ENCODE results near the gene PTPRJ. TPM values are rescaled to one million over a fixed set of nuclear protein-coding genes. Genes with fewer than 3 reads are reported as not detected.

The PTPRJ gene
- total and polyA plus RNA-seq, 9 of the 15 experiments (the other 6 are each of a cell fraction or from before 2014, with no cell fraction given) = 0.56 to 10.7 (median 4.8) TPM

GRCh38 chr11:48109046-48109666, 128.8 kb downstream of the PTPRJ start:
- no peak overlapping the region; the same call in 1 of the 2 replicates for H3K4me2 ChIP-seq (ENCODE audit: insufficient read depth, low read length)
- H3K79me2 ChIP-seq (ENCODE audit: control insufficient read depth, insufficient read depth, low read length) = no peaks in the 10 kb centered on the region
- H3K36me3 ChIP-seq (ENCODE audit: control insufficient read depth, insufficient read depth, low read length) = no peaks in the 10 kb centered on the region
- H3K9me3 ChIP-seq (replicated peaks; ENCODE audit: control insufficient read depth, insufficient read depth, low read depth, low read length) = no peaks in the 10 kb centered on the region
- 60% methylated on average over 5 of the region's 5 CpGs for WGBS (ENCODE audit: insufficient coverage, low coverage, missing lambda C conversion rate)
- ChIA-PET POLR2A (interaction anchor here (0.6 to 0.9 kb wide), 2 partner anchors 9 to 199 kb away, joined by 3 read pairs; no protein-coding TSS in a partner anchor), CTCF (ENCODE audit: low intra/inter-chr PET ratio) (interaction anchor here (0.9 to 5.8 kb wide), 5 partner anchors 10 to 468 kb away, joined by 3 to 77 read pairs (median 3); no protein-coding TSS in a partner anchor)
- H3K27ac ChIP-seq (ENCODE audit: extremely low read depth, low read depth, low read length) = no peak overlapping the region
- no peaks in the 10 kb centered on the region for H4K20me1 ChIP-seq (replicated peaks; ENCODE audit: control insufficient read depth, insufficient read depth, low read length)
- peaks cover 4 to 5% of the 10 kb centered on the region in 2 experiments; a peak in 4 of 5 replicates for H3K4me1 ChIP-seq (replicated peaks in 1 of 2; ENCODE audit: control insufficient read depth in 2 of 2, insufficient read depth in 2 of 2, low read length in 2 of 2)
- peak overlapping the region in 1 of 2 experiments; percentile 41; a peak in 1 of 4 replicates for H3K9ac ChIP-seq (ENCODE audit: insufficient read depth in 1 of 2, low read depth in 2 of 2, low read length in 2 of 2)
- peak; percentile 50 to 58 (median 55) for DNase-seq (ENCODE audit: extremely low read depth in 1 of 4, low spot score in 3 of 4)
- H3K9me1 ChIP-seq (ENCODE audit: control insufficient read depth, insufficient read depth, low read length) = no peaks in the 10 kb centered on the region
- FAIRE-seq = peak; percentile 88
- H3K4me3 ChIP-seq = no peak overlapping the region
- no TSS peak for BruUV-seq (replicated peaks)
- no peaks in the 10 kb centered on the region for H3K27me3 ChIP-seq (ENCODE audit: control insufficient read depth in 2 of 2, insufficient read depth in 2 of 2, low read length in 2 of 2)
- in situ Hi-C loops (cut with MboI) = loop anchor here (5.0 to 10.0 kb wide), 2 partner anchors 172 to 254 kb away; no protein-coding TSS in a partner anchor
- no peak overlapping the region for H2AFZ ChIP-seq (ENCODE audit: low read depth, low read length)
- intact Hi-C loops (cut with micrococcal nuclease) = loop anchor here (5.0 kb wide), 1 partner anchor 132 kb away; no protein-coding TSS in a partner anchor
- peak; percentile 79 for ATAC-seq
- no peak for TF ChIP-seq ZNF444 (CRISPR knock-in tag; IDR thresholded peaks at IDR 0.05)
- TF ChIP-seq RBM17 (IDR thresholded peaks at IDR 0.05; ENCODE audit: borderline replicate concordance, low read depth, low read length) = no peak
- no peak for TF ChIP-seq TFAM (CRISPR knock-in tag; conservative IDR thresholded peaks at IDR 0.05)
- TF ChIP-seq MXI1 (IDR thresholded peaks at IDR 0.05; ENCODE audit: low read depth, low read length) = no peak
- no peak for TF ChIP-seq KLF13 (tag; IDR thresholded peaks at IDR 0.05; ENCODE audit: borderline replicate concordance, low read depth)
- TF ChIP-seq NR4A1 (CRISPR knock-in tag; IDR thresholded peaks at IDR 0.05) = no peak
- no peak for TF ChIP-seq NR4A1 (tag; IDR thresholded peaks at IDR 0.05)
- no peak for TF ChIP-seq SETDB1 (IDR thresholded peaks at IDR 0.05; ENCODE audit: low read length)
- TF ChIP-seq DEAF1 (CRISPR knock-in tag; IDR thresholded peaks at IDR 0.05) = peak; percentile 29; the same call in 1 of the 2 replicates
- TF ChIP-seq NCOA4 (IDR thresholded peaks at IDR 0.05; ENCODE audit: partially characterized antibody) = no peak
- no peak for TF ChIP-seq NKRF (IDR thresholded peaks at IDR 0.05; ENCODE audit: borderline replicate concordance)
- no peak for TF ChIP-seq PREB (CRISPR knock-in tag; IDR thresholded peaks at IDR 0.05)
- TF ChIP-seq ARID3A (IDR thresholded peaks at IDR 0.05; ENCODE audit: borderline replicate concordance, low read depth, low read length) = 0 out of 2 replicates have a peak, but pooled peaks have one; percentile 73
- TF ChIP-seq RAD21 (CRISPR knock-in tag; conservative IDR thresholded peaks at IDR 0.05 in 1 of 2, IDR thresholded peaks at IDR 0.05 in 1 of 2) = peak; percentile 50 to 69; a peak in 3 of 4 replicates

Data from K562 (cell line).